Endothelial cell of umbilical vein (primary cell): Measurements from ENCODE around the gene LPP.

Experiments
- EZH2 ChIP-seq: IDR thresholded peaks from 2 replicates; pipeline ENCODE4 v1.6.1; 2012; ENCODE audit warnings: borderline replicate concordance, low read depth, mild to moderate bottlenecking, moderate library complexity, low read length, inconsistent platforms; ENCODE audit not compliant: severe bottlenecking
- TF ChIP-seq, protein P1 (sequence below), 2 donors: IDR thresholded peaks; 1 replicate in 1 of 2; 2 replicates in 1 of 2; pipeline ENCODE4 v1.5.1; 2011; ENCODE audit warnings: low read length in 2 of 2, mild to moderate bottlenecking in 2 of 2, moderate library complexity in 2 of 2, control low read depth in 1 of 2, inconsistent platforms in 1 of 2, low read depth in 1 of 2; ENCODE audit not compliant: insufficient read depth in 1 of 2; ENCODE audit errors: extremely low read depth in 1 of 2

DNA sequence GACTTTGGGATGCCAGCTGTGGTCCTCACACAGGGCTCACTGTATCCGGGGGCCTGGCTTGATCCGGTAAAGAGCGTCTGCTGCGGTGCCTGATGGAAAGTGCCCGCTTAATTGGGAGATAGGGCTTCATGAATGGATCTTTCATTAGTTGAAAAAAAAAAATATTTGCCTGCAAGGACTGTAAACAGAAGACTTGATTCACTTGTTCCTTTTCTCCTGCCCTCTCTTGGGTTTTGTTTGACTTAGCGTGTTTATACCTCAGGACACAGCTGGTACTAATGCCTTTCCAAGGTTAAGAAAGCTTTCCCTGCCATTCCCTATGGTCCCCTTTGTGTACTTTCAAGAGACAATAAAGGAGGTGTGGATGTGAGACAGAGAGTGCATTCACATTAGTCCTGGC lies 493.3 kb downstream of the LPP start:
- TF ChIP-seq, protein P1, sequence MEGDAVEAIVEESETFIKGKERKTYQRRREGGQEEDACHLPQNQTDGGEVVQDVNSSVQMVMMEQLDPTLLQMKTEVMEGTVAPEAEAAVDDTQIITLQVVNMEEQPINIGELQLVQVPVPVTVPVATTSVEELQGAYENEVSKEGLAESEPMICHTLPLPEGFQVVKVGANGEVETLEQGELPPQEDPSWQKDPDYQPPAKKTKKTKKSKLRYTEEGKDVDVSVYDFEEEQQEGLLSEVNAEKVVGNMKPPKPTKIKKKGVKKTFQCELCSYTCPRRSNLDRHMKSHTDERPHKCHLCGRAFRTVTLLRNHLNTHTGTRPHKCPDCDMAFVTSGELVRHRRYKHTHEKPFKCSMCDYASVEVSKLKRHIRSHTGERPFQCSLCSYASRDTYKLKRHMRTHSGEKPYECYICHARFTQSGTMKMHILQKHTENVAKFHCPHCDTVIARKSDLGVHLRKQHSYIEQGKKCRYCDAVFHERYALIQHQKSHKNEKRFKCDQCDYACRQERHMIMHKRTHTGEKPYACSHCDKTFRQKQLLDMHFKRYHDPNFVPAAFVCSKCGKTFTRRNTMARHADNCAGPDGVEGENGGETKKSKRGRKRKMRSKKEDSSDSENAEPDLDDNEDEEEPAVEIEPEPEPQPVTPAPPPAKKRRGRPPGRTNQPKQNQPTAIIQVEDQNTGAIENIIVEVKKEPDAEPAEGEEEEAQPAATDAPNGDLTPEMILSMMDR (IDR thresholded peaks at IDR 0.05; ENCODE audit: extremely low read depth in 1 of 2, insufficient read depth in 1 of 2, low read depth in 1 of 2, low read length in 2 of 2): no peak
- no peak for TF ChIP-seq EZH2
